Neuron (in vitro differentiated cells): ENCODE measurements around the gene INTS11.

Experiments
- H2AFZ ChIP-seq: one replicate; pipeline ENCODE4 v1.6.1; 2013; ENCODE audit warnings: low read depth, mild to moderate bottlenecking, inconsistent platforms, low read length, moderate library complexity
- H3K27me3 ChIP-seq: one replicate; pipeline ENCODE4 v1.6.1; 2013; ENCODE audit warnings: low read length; ENCODE audit not compliant: insufficient read depth
- H3K36me3 ChIP-seq: one replicate; pipeline ENCODE4 v1.6.1; 2013; ENCODE audit warnings: low read length; ENCODE audit not compliant: insufficient read depth
- H3K4me1 ChIP-seq: one replicate; pipeline ENCODE4 v1.6.1; 2013; ENCODE audit warnings: low read length; ENCODE audit not compliant: insufficient read depth
- H3K4me3 ChIP-seq: 2 replicates; pipeline ENCODE4 v1.5.1; 2013; ENCODE audit warnings: mild to moderate bottlenecking, low read length, moderate library complexity
- H3K9me3 ChIP-seq: one replicate; pipeline ENCODE4 v1.6.1; 2013; ENCODE audit warnings: low read length

Gene INTS11

DNA sequence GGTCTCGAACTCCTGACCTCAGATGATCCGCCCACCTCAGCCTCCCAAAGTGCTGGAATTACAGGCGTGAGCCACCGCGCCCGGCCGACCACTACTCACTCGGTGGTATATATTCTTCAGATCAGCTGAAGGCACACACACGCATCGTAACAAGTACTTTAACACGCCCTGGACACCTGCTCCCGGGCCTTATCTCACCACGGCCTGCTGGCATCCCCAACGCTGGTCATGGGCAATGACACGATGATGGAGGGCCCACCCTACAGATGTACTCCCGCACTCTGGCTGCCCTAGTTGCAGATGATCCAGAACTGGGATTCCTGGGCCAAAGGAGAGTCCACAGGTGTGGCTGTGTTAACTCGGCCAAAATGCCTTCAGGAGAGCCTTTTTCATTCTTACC is 62.4 kb downstream of the INTS11 start:
- Histone ChIP-seq H3K36me3 (peaks cover 60% of the 10 kb centered on the region), H3K4me1 (no peaks in the 10 kb centered on the region), H2AFZ (no peak overlapping the region), H3K4me3 (no peak overlapping the region), H3K9me3 (no peaks in the 10 kb centered on the region), H3K27me3 (no peaks in the 10 kb centered on the region)
